Fibroblast of pulmonary artery (primary cell): ENCODE measurements around the gene GPR68.

Experiments
- DNase-seq: peaks from one replicate; pipeline ENCODE4 v3.0.0-alpha.2; 2010; ENCODE audit warnings: low read depth
- H3K4me3 ChIP-seq: replicated peaks from 2 replicates; pipeline ENCODE4 v1.5.1; 2011; ENCODE audit warnings: low read depth, mild to moderate bottlenecking, control low read depth, low read length, moderate library complexity
- CTCF ChIP-seq: IDR thresholded peaks from 2 replicates; pipeline ENCODE4 v1.5.1; 2011; ENCODE audit warnings: mild to moderate bottlenecking, control low read depth, low read length, inconsistent platforms; ENCODE audit errors: missing control alignments

The GPR68 gene

DNA sequence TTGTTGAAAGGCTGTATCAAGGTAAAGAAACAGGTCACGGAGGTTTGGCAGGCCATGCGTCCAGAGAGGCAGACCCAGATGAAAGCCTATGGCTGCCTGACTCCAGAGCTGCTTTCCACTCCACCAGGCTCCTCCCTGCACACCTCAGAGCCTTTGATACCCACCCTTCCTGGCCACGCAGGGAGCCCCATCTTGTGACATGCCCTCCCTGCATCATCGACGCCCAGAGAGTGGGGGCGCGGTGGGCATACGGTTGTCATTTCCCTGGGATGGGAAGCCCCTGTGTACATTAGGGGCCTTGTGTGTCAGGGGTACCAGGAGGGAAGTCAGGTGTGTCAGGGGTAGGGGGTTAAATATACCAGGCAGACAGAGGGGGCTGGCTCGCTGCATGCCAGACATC is 30.3 kb upstream of the GPR68 start:
- no peak for DNase-seq
- no peak overlapping the region for H3K4me3 ChIP-seq
- no peak for TF ChIP-seq CTCF

DNA sequence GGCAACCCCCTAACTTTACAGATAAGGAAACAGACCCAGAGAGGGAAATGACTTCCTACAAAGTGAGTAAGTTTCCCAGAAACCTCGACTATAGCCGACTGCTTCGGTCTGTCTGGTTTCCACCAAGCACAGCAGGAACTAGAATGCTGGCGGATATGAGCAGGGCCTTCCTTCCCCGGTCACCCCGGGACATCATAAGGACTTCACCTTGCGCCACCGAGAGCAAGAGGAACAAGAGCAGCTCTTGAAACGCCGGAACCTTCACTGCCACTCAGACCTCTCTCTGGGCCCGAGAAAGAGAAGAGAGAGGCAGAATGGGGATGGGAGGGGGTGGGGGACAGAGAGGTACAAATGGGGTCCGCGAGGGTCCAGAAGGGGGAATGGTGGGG is 29.4 kb upstream of the GPR68 start:
- DNase-seq = no peak
- H3K4me3 ChIP-seq = no peak overlapping the region
- TF ChIP-seq CTCF = no peak

DNA sequence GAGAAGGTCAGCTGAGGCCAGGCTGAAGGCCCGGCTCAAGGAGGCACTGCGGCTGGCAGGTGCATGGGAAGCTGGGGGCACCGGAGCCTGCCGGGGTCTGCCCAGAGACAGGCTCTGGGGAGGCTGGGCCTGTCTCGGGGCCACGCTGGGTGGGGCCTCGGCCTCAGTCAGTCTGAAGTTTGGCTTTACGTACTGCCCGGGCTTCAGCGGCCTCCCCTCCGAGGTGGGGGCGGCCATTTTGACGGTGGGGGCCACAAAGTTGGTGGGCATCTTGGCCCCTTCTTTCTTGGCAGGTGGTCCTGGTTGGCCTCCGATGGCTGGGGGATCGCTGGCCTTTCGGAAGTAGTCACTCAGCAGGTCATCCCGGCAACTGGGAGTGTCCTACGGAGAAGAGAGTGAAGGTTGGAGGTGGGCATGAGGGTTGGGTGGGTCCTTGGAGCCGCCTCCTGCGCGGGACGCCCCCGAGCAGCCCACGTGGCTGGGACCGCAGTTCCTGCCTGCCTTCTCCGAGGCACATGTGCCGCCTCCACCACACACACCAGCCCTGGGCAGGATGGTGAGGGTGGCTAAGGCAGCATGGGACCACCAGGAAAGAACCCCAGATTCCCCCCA is 28.9 kb upstream of the GPR68 start:
- no peak for TF ChIP-seq CTCF
- DNase-seq = no peak

GRCh38 chr14:91272341-91273272 is 28.1 kb upstream of the GPR68 start:
- TF ChIP-seq CTCF = no peak

More for the DNA sequence above, 28.9 kb upstream of the GPR68 start:
- no peak overlapping the region for H3K4me3 ChIP-seq

GRCh38 chr14:91271639-91272038 is 27.1 kb upstream of the GPR68 start:
- no peak overlapping the region for H3K4me3 ChIP-seq
- TF ChIP-seq CTCF = no peak
- no peak for DNase-seq

More at GRCh38 chr14:91272341-91273272, 28.1 kb upstream of the GPR68 start:
- DNase-seq = no peak
- no peak overlapping the region for H3K4me3 ChIP-seq

DNA sequence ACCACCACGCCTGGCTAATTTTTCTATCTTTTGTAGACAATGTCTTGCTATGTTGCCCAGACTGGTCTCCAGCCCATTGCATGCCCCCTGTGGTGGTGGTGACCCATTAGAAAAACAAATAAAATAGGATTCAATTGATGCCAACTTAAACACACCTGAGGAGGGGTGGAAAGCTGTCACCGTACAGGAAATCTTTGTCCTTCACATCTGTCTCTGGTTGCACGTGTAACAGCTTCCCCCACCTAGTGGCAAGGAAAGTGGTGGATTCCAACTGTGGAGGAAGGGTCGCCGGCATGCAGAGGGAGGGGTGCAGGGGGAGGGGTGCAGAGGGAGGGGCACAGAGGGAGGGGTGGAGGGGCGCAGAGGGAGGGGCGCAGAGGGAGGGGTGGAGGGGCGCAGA is 26.1 kb upstream of the GPR68 start:
- H3K4me3 ChIP-seq = no peak overlapping the region
- no peak for TF ChIP-seq CTCF
- no peak for DNase-seq

DNA sequence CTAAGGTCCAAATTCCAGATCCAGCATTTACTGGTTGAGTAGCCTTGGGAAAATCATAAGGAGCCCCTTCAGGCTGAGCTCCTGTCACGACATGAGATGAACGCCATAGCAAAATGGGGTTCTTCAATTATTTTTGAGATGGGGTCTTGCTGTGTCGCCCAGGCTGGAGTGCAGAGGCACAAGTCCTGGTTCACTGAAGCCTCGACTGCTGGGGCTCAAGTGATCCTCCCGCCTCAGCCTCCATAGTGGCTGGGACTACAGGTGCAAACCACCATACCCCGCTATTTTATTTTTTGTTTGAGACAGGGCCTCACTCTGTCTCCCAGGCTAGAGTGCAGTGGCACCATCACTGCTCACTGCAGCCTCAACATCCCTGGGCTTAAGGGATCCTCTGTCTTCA is 25.7 kb upstream of the GPR68 start:
- no peak for TF ChIP-seq CTCF
- H3K4me3 ChIP-seq = no peak overlapping the region
- no peak for DNase-seq
